ENCODE results near the gene USF2. TPM values are rescaled to one million over a fixed set of nuclear protein-coding genes. Genes with fewer than 3 reads are reported as not detected.

The USF2 gene
- total RNA-seq, 4 donors from 2014 or later, result 42.4 to 121 (median 99.2) TPM

GRCh38 chr19:35296644-35297514, 28.1 kb downstream of the USF2 start:
- no peak for TF ChIP-seq CTCF (IDR thresholded peaks at IDR 0.05; ENCODE audit: low read depth)

GRCh38 chr19:35297515-35297848, 28.7 kb downstream of the USF2 start:
- TF ChIP-seq CTCF (IDR thresholded peaks at IDR 0.05; ENCODE audit: low read depth), result no peak

- TF ChIP-seq CTCF (IDR thresholded peaks at IDR 0.05; ENCODE audit: low read depth), result no peak
These were observed 29.2 kb downstream of the USF2 start for GRCh38 chr19:35297922-35298321.

GRCh38 chr19:35298561-35298972, 29.8 kb downstream of the USF2 start:
- TF ChIP-seq CTCF (IDR thresholded peaks at IDR 0.05; ENCODE audit: low read depth), result no peak

- TF ChIP-seq CTCF (IDR thresholded peaks at IDR 0.05; ENCODE audit: low read depth), result no peak
These were observed 31.0 kb downstream of the USF2 start for GRCh38 chr19:35299523-35300338.

- no peak for TF ChIP-seq CTCF (IDR thresholded peaks at IDR 0.05; ENCODE audit: low read depth)
These were observed 31.5 kb downstream of the USF2 start for GRCh38 chr19:35300339-35300649.

- TF ChIP-seq CTCF (IDR thresholded peaks at IDR 0.05; ENCODE audit: low read depth), result no peak
These were observed 33.2 kb downstream of the USF2 start for GRCh38 chr19:35301961-35302360.
